Dermis blood vessel endothelial cell (primary cell): ENCODE results near the gene SEMA6A. TPM values are rescaled to one million over a fixed set of nuclear protein-coding genes. Genes with fewer than 3 reads are reported as not detected.

Source experiments
- DNase-seq: peaks from one replicate; pipeline ENCODE4 v3.0.0; 2010
- total RNA-seq: library from RNA; depleted of rRNA; stranded (reverse); fragments of >200 nt; gene quantifications from 2 replicates; pipeline ENCODE4 v1.2.3, GENCODE V29; 2014

SEMA6A gene
- total RNA-seq, 1 donor from 2014 or later, result 21.1 TPM

DNA sequence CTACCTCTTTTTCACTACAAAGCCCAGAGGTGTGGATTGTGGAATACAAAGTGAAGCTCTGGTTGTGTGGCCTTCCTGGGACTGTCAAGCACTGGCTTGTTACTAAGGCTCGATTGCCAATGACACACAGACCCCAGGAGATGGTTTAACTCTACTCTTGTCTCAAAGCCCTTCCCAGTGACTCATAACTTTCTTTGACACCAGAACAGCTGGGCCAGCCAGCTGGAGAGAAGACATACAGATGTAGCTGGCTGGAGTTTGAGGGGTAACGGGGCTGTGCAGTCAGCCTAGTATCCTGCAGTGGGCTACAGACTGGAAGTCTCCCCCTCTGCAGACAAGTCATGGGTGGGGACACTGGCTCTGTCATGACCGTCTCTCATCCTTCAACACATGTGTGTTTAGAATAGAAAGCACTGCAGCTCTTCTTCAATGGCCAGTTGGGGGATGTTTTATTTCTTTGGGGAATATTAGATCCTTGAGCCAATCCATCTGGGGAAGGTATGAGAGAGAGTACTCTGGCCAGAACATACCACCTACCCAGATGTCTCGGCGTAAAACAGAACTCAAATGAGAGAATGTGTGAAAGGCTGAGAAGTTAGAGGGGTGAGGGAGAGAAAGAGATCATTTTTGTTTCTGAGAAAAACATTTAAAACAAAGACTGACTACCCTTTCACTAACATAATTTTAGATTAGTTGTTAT lies 53.3 kb downstream of the SEMA6A start:
- no peak for DNase-seq

- DNase-seq, result no peak
Observed at GRCh38 chr5:116520771-116521170, 53.9 kb downstream of the SEMA6A start.

- no peak for DNase-seq
Observed at GRCh38 chr5:116518423-116518822, 56.2 kb downstream of the SEMA6A start.

- DNase-seq, result no peak
Observed at GRCh38 chr5:116517488-116517887, 57.1 kb downstream of the SEMA6A start.

- DNase-seq, result no peak
Observed at GRCh38 chr5:116516021-116516420, 58.6 kb downstream of the SEMA6A start.

GRCh38 chr5:116514421-116514970 lies 60.1 kb downstream of the SEMA6A start:
- no peak for DNase-seq

DNA sequence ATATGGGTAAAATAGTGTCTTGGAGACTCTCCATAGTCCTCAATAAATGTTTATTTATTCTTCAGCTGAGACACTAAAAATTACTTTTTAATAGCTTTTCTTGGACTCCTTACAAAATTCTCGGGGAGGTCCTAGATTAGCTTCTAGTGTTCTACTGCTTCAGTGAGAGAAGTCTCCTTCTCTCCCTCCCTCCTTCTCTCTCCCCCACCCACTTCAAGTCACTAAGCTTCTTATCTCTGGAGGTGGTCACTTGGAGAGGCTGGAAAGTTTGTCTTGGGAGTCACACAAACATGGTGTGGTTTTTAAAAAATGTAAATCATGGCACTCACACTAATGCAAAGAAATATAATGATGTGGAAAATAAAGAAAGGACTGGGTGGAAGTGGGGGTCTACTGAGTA lies 64.1 kb downstream of the SEMA6A start:
- no peak for DNase-seq

GRCh38 chr5:116509483-116510244 lies 65.0 kb downstream of the SEMA6A start:
- DNase-seq, result no peak

DNA sequence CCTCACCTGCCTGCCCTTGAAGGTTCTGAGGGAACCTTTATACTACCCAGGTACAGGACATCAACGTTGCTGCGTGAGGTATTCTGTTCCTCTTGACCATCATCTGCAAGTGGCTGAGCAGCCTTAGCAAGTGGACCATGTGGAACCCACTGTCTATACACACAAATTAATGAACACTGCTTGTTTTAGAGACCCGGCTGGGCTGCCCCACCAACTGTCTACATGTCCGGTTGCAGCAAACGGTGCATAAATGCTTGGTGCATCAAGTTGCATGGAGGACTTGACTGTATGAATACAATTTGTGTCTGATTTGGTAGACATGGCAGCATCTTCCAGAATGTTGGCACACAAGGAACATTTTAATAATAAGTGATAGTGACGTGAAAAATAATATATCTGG lies 65.8 kb downstream of the SEMA6A start:
- no peak for DNase-seq

DNA sequence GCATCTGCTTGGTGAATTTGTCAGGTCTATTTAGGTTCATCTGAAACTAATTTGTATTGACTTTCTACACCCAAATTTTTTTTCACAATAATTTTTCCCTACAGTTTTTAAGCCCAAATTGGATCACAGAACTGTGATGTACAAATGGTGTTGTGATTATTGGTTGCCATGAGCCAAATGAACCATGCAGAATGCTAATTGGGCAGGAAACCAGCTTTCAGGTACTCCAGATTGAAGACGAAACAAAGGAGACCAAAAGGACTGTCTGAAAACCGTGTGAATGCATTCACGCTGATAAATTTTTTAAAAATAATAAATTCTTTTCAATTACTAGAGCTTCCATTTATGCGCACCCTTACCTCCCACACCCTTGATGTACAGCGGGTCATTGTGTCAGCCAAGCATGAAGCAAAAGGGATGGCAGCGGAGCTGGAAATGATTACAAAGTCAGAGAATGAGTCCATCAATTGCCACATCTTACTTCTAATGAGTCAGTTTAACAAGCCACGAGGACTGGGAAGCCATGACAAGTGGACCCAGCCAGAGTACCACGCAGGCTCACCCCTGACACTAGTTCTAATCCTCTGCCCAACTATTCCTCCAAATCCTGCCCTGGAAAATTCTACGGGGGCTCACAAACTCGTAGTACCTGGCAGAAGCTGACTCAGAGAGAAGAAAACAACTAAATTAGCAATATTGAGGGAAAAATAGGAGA lies 66.5 kb downstream of the SEMA6A start:
- DNase-seq, result no peak

- DNase-seq, result no peak
Observed at GRCh38 chr5:116507051-116507537, 67.5 kb downstream of the SEMA6A start.

DNA sequence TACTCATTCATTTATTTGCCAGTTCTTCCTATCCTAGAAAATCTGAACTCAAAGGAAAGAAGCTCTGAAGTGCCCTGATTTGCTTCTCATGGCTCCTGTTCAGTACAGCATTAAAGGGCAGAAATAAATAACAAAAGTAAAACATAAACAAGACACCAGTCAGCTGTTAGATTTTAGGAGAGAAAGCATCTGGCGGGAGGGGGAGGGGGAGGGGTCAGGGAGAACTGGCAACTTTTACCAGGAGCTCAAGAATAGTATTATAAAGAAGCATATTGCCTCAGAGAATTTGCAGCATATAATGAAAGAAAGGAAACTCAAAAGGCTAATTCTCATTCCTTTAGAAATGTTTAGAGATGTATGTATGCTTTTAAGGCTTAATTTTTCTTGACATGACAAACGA lies 68.1 kb downstream of the SEMA6A start:
- DNase-seq, result no peak

GRCh38 chr5:116504593-116505166 lies 69.9 kb downstream of the SEMA6A start:
- DNase-seq, result no peak

- DNase-seq, result no peak
Observed at GRCh38 chr5:116502616-116503015, 72.0 kb downstream of the SEMA6A start.

GRCh38 chr5:116502138-116502537 lies 72.5 kb downstream of the SEMA6A start:
- DNase-seq, result peak; percentile 5

GRCh38 chr5:116498503-116499048 lies 76.0 kb downstream of the SEMA6A start:
- DNase-seq, result no peak

DNA sequence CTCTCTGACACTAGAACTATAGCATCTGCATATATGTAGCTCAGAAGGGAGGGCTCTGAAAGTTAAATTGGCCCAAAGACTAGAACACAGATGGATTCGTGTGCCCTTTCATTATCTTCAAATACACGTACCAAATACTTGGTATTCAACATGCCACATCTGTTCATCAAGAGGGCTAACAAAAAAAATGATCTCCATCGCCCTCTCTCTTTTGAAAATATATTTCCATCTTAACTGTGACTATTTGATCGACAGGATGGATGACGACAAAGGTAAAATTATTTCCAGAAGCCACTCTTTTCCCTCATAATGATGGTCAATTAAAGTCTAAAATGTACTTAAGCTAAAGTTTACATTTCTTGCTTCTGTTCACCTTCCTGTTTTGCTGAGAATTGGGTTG lies 77.0 kb downstream of the SEMA6A start:
- no peak for DNase-seq

- DNase-seq, result no peak
Observed at GRCh38 chr5:116495786-116496357, 78.8 kb downstream of the SEMA6A start.

GRCh38 chr5:116494784-116495450 lies 79.7 kb downstream of the SEMA6A start:
- DNase-seq, result no peak

DNA sequence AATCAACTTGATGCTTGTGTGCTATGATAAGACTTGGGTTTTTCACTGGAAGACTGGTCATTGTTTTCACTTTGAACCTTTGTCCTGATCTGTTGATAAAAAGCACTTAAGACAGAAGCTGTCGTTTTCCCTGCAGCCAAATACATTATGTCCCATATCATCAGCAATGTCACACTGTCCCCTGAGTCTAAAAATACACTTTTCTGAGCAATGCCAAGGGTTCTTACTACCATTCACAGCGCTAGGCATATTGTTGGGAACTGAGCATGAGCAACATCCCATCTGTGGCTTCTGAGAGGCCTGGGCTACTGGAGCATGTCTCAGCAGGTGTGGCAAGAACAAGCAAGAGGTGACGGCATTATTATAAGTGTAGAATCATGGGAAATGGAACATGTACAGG lies 81.8 kb downstream of the SEMA6A start:
- no peak for DNase-seq

DNA sequence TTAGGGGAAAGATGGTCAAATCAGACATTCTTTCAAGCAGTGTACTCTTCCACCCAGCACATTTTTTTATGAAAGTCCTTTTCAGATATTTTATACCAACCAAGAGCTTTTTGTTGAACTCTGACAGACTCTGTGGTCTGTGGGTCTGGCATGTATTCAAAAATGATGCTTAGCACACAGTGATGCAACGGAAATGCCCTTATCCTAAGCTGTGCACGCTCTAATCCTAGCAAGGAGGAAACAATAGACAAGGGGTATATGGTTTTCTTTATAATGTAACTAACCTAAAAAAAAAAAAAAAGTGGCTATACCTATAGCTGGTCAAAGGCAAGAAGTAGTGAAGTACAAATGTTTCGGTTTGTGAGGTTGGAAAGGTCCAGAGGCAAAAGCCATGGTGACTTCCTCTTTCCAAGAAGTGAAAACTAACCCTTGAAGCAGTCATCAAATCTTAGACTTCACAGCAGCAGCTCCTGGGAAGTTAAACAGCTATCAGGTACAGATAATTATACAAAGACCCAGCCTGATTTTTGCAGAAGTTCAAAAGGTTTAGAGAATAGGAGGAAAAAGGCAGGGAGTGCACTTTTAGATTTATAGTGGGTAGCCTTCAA lies 82.5 kb downstream of the SEMA6A start:
- DNase-seq, result no peak
